Tibial artery (tissue), 4 donors: ENCODE results near the gene KCTD12.

Experiments
- DNase-seq, 2 donors: peaks; one replicate each; pipeline ENCODE4 v3.0.0-alpha.2; 2019
- H3K27ac ChIP-seq, 2 donors: fragments of 200-600 bp; sonication (generic) in 1 of 2; 1 replicate in 1 of 2; 2 replicates in 1 of 2; pipeline ENCODE4 v1.5.1; 2018 to 2019; ENCODE audit warnings: mild to moderate bottlenecking in 1 of 2
- H3K27me3 ChIP-seq, 2 donors: fragments of 200-600 bp; sonication (generic) in 1 of 2; one replicate each; pipeline versions ENCODE4 v1.5.1 to v1.6.0; 2016 to 2019
- H3K36me3 ChIP-seq, 3 donors: fragments of 200-600 bp; sonication (generic) in 2 of 3; one replicate each; pipeline ENCODE4 v1.5.1; 2016 to 2019; ENCODE audit warnings: mild to moderate bottlenecking in 2 of 3
- H3K4me1 ChIP-seq, 4 donors: fragments of 200-600 bp; sonication (generic) in 2 of 4; 1 replicate in 3 of 4; 2 replicates in 1 of 4; pipeline ENCODE4 v1.5.1; 2016 to 2019
- H3K4me3 ChIP-seq, 2 donors: fragments of 200-600 bp; sonication (generic) in 1 of 2; 1 replicate in 1 of 2; 2 replicates in 1 of 2; pipeline ENCODE4 v1.5.1; 2018 to 2019; ENCODE audit warnings: mild to moderate bottlenecking in 2 of 2
- H3K9me3 ChIP-seq, 3 donors: fragments of 200-600 bp; sonication (generic) in 1 of 3; one replicate each; pipeline ENCODE4 v1.5.1; 2016 to 2019
- intact Hi-C: fragments of 100-400 bp; cut with DNase I; formaldehyde crosslinking; loops from one replicate; pipeline ENCODE4 v1.15.0; 2023; ENCODE audit warnings: low total_unique reads
- TF ChIP-seq, protein P1 (sequence below), 2 experiments: fragments of 200-600 bp in 1 of 2; fragments of 450-650 bp in 1 of 2; IDR thresholded peaks; one replicate each; pipeline ENCODE4 v1.5.1; 2017 to 2019; ENCODE audit warnings: antibody characterized with exemption in 2 of 2, mild to moderate bottlenecking in 1 of 2, moderate library complexity in 1 of 2

KCTD12 gene

DNA sequence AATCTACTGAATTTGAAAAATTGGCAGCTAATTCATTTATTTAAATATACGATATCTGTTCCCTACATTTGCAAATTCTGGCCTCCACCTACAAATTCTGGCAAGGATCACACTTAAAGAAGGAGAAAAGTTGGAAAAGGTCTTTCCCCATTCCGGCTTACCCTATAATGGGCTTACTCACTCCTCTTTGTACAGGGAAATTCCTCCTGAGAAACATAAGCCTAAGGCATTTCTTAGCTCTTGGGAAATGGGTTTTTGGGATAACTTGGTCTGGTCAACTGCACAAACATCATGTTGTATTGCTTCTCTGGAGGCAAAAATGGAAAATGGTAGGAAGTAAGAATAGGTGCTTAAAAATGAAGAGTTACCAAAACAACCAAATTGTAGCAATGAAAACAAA, 25.5 kb downstream of the KCTD12 start:
- Histone ChIP-seq H3K27ac (no peak overlapping the region), H3K4me1 (no peaks in the 10 kb centered on the region), H3K27me3 (no peaks in the 10 kb centered on the region), H3K4me3 (no peak overlapping the region), H3K36me3 (no peaks in the 10 kb centered on the region), H3K9me3 (no peaks in the 10 kb centered on the region)
- intact Hi-C loops: no loop called here
- DNase-seq: no peak
- TF ChIP-seq, protein P1, sequence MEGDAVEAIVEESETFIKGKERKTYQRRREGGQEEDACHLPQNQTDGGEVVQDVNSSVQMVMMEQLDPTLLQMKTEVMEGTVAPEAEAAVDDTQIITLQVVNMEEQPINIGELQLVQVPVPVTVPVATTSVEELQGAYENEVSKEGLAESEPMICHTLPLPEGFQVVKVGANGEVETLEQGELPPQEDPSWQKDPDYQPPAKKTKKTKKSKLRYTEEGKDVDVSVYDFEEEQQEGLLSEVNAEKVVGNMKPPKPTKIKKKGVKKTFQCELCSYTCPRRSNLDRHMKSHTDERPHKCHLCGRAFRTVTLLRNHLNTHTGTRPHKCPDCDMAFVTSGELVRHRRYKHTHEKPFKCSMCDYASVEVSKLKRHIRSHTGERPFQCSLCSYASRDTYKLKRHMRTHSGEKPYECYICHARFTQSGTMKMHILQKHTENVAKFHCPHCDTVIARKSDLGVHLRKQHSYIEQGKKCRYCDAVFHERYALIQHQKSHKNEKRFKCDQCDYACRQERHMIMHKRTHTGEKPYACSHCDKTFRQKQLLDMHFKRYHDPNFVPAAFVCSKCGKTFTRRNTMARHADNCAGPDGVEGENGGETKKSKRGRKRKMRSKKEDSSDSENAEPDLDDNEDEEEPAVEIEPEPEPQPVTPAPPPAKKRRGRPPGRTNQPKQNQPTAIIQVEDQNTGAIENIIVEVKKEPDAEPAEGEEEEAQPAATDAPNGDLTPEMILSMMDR (IDR thresholded peaks at IDR 0.05): no peak

DNA sequence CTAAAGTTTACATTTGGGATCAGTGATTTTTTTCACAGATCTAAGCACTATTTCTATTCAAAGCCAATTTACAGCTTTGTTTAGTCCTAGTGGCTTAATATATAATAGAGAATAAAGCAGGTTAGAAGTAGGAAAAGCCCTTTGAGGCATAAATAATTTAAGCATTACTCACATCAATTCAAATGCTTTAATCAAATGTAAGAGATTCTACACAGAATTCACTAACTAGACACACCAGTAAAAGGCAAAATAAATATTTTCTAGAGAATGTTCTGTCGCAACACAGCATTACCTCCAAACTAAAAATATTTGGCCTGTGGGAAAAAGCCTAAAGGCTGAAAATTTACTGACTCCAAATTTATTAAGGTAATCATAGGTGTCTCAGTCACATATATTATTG, 31.3 kb downstream of the KCTD12 start:
- H3K36me3 ChIP-seq: no peaks in the 10 kb centered on the region
- no peak for DNase-seq
- intact Hi-C loops: no loop called here
- TF ChIP-seq, protein P1 (IDR thresholded peaks at IDR 0.05): no peak
- H3K4me1 ChIP-seq: peaks cover 0 to 27% (median 8%) of the 10 kb centered on the region in 4 donors
- no peak overlapping the region for H3K4me3 ChIP-seq
- no peaks in the 10 kb centered on the region for H3K27me3 ChIP-seq
- no peaks in the 10 kb centered on the region for H3K9me3 ChIP-seq
- no peak overlapping the region for H3K27ac ChIP-seq

DNA sequence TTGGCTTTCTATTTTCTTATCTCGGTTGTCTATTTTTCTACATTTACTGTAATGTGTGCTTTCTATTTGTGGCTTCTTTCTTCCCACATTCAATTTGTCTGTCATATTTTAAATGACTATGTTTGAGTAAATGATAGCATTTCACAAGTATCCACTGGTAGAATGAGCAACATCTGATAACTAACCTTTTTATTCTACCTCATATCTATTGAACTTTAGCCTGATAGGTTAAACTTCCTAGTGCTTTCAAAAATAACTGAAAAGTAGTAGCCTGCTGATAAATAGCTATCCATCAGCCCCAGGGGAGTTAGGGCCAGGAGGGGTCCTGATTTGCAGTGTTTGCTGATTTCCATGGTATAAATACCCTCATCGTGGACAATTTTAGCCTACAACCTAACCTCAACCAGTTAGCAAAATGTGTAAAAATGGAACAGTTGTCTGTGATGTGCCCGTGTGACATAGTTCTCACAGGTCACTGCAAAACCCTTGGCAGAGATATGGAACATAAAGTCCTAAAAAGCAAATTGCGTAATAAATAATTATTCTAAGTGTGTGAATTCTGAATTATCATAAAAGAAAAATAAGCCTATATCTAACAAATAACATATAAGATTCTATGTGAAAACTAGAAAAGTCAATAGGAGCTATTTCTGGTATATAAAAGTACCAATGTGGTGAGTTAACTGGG, 32.1 kb downstream of the KCTD12 start:
- Histone ChIP-seq H3K4me3 (no peak overlapping the region), H3K27me3 (no peaks in the 10 kb centered on the region), H3K9me3 (no peaks in the 10 kb centered on the region), H3K4me1 (peaks cover 0 to 27% (median 8%) of the 10 kb centered on the region in 4 donors), H3K27ac (peak overlapping the region in 1 of 2 donors; percentile 2), H3K36me3 (no peaks in the 10 kb centered on the region)
- TF ChIP-seq, protein P1 (IDR thresholded peaks at IDR 0.05): no peak
- no peak for DNase-seq
- intact Hi-C loops: no loop called here

DNA sequence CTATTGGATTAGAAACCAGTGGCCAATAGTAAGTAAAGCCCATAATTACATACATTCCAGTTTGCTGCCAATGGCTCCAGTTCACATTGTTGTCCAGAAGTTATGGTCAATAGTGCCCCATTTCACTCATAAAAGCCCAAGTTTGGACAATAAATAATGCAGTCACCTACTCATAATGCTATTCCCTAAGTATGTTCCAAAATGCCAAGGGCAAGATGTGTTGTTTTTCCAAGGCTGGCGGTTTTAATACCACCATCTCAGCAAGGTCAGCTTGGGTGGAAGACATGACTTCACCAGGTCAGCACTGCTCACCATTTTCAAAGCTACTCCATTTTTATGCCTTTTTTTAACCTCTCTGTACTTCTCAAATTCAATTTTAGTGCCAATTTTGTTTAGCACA, 32.7 kb downstream of the KCTD12 start:
- no peaks in the 10 kb centered on the region for H3K27me3 ChIP-seq
- no peak for DNase-seq
- H3K27ac ChIP-seq: peak overlapping the region in 1 of 2 donors; percentile 2
- no peaks in the 10 kb centered on the region for H3K9me3 ChIP-seq
- H3K4me1 ChIP-seq: peaks cover 0 to 27% (median 8%) of the 10 kb centered on the region in 4 donors
- no peaks in the 10 kb centered on the region for H3K36me3 ChIP-seq
- intact Hi-C loops: no loop called here
- H3K4me3 ChIP-seq: no peak overlapping the region
- TF ChIP-seq, protein P1 (IDR thresholded peaks at IDR 0.05): no peak

DNA sequence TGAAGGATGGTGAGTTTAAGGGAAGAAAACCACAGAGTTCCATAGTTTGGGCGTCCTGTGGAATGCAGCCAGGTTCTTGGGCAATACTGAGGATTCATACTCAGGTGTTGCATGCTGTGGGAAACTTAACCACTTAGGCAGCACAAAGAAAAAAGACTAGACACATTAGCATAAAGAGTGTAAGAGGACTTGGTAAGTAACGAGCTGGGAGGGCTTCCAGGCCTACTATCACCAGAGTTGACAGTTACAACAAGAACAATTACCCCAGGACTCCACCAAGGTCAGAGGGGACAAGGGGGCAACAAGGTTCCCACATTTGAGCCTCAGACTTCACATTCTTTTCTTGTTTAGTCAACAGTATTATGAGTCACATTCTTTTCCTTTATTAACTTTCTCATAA, 33.2 kb downstream of the KCTD12 start:
- no peak overlapping the region for H3K4me3 ChIP-seq
- no peak for DNase-seq
- H3K27ac ChIP-seq: peak overlapping the region in 1 of 2 donors; percentile 2
- H3K36me3 ChIP-seq: no peaks in the 10 kb centered on the region
- H3K27me3 ChIP-seq: no peaks in the 10 kb centered on the region
- H3K9me3 ChIP-seq: no peaks in the 10 kb centered on the region
- TF ChIP-seq, protein P1 (IDR thresholded peaks at IDR 0.05): no peak
- peaks cover 0 to 27% (median 8%) of the 10 kb centered on the region in 4 donors for H3K4me1 ChIP-seq
- intact Hi-C loops: no loop called here
